Measurements from ENCODE around the gene JCHAIN.
"Not testable (repeated sequence)": the region's sequence is repeated elsewhere in the genome, so short reads cannot be mapped to it uniquely, and the experiment has no call there.

JCHAIN gene

GRCh38 chr4:70687821-70688794, 21.8 kb upstream of the JCHAIN start, which contains the start of gene UTP3:
Gene UTP3 (plus strand): TSS chr4:70688532. CDS start chr4:70688678, 146 bp downstream.
- DNase-seq, result peak; percentile 99

- DNase-seq, result peak; percentile 12
Observed at GRCh38 chr4:70687392-70687791, 21.1 kb upstream of the JCHAIN start.

- not testable (repeated sequence) for DNase-seq
Observed at GRCh38 chr4:70682142-70682541, 15.8 kb upstream of the JCHAIN start.

GRCh38 chr4:70681704-70682103, 15.4 kb upstream of the JCHAIN start:
- DNase-seq, result no peak

GRCh38 chr4:70680934-70681333, 14.6 kb upstream of the JCHAIN start:
- no peak for DNase-seq

GRCh38 chr4:70678383-70678999, 12.2 kb upstream of the JCHAIN start:
- no peak for DNase-seq

GRCh38 chr4:70676554-70677090, 10.3 kb upstream of the JCHAIN start:
- no peak for DNase-seq

GRCh38 chr4:70674731-70675130, 8.4 kb upstream of the JCHAIN start:
- DNase-seq, result no peak

GRCh38 chr4:70674191-70674590, 7.9 kb upstream of the JCHAIN start:
- DNase-seq, result no peak

GRCh38 chr4:70671091-70671490, 4.8 kb upstream of the JCHAIN start:
- DNase-seq, result no peak

GRCh38 chr4:70670332-70671014, 4.2 kb upstream of the JCHAIN start:
- DNase-seq, result no peak

GRCh38 chr4:70667740-70668535, 1.6 kb upstream of the JCHAIN start:
- no peak for DNase-seq

GRCh38 chr4:70661309-70661922, 4.9 kb downstream of the JCHAIN start:
- DNase-seq, result not testable (repeated sequence)

GRCh38 chr4:70660106-70660505, 6.2 kb downstream of the JCHAIN start:
- DNase-seq, result peak; percentile 68

- DNase-seq, result no peak
Observed at GRCh38 chr4:70658418-70658817, 7.9 kb downstream of the JCHAIN start.

- no peak for DNase-seq
Observed at GRCh38 chr4:70657326-70657725, 9.0 kb downstream of the JCHAIN start.

- no peak for DNase-seq
Observed at GRCh38 chr4:70654605-70655011, 11.7 kb downstream of the JCHAIN start.

GRCh38 chr4:70651864-70652506, 14.3 kb downstream of the JCHAIN start:
- DNase-seq, result peak; percentile 4

- not testable (repeated sequence) for DNase-seq
Observed at GRCh38 chr4:70650741-70651140, 15.6 kb downstream of the JCHAIN start.

- no peak for DNase-seq
Observed at GRCh38 chr4:70640192-70640591, 26.1 kb downstream of the JCHAIN start.

- DNase-seq, result no peak
Observed at GRCh38 chr4:70637239-70637913, 28.9 kb downstream of the JCHAIN start.

Measured in MV-4-11 (cell line).